GM19328 (cell line): ENCODE data around the gene SPIN2B.
A peak's percentile ranks its signal among the peaks of the same experiment; 100 is the strongest.
"Not testable (repeated sequence)": the region's sequence is repeated elsewhere in the genome, so short reads cannot be mapped to it uniquely, and the experiment has no call there.

ENCODE experiments used
- ATAC-seq: cut with Tn5 transposase; IDR thresholded peaks from one replicate; pipeline ENCODE4 v1.9.1; 2021; ENCODE audit warnings: mild to moderate bottlenecking, moderate library complexity; ENCODE audit not compliant: unreplicated experiment

Gene SPIN2B

DNA sequence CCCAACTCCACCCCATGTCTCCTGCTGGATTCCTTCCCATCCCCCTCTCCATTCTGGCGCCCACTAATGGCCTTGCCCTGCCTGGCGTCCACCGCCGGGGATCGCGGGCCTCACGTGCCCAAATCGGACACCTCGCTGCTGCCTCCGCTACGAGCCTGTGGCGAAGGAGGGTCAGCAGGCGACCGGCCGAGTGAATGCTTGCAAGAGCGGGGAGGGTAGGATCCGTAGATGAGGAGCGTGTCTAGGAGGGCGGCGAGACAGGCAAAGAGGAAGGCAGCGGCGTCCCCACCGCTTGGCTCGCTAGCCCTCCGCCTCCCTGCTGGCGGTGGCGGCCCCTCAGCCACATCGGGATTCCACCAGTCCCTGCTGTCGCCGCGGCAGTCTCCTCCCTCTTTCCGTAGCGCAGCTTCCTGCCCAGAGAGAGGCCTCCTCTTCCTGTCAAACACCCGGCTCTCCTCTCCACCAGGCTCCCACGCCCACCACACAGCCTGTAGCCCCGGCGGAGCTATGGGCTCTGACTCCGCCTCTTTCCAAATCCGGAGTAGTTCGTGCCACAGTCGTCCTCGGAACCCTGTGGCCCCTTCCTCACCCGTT is at the start of gene SPIN2B:
Gene SPIN2B (minus strand): TSS at position 387 of the 594 bp plus-strand sequence.
- peak; percentile 100 for ATAC-seq

DNA sequence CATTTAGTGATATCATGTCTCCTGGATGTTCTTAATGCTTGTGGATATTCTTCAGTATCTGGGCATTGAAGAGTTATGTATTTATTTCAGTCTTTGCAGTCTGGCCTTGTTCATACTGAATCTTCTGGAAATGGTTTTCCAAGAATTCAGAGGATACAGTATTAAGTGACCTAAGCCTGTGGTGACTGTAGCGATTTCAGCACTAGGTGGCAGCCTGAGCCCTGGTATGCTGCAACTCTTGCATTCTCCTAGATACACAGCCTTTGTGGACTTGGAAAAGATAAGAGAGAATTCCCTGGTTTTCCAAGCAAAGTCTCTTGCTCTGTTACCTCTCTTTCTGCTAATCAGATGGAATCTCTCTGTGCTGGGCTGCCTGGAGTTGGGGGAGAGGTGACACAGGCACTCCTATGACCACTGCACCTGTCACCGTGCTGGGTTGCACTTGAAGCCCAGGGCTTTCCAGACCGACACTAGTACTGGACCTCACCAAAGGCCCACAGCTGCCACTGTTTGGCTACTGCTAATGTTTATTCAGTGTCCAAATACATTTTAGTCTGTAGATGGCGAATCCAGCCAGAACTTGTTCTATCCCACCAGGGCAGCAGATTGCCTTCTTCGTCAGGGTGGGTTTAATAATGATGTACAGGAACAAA is 35.2 kb upstream of the SPIN2B start:
- ATAC-seq, result no peak

DNA sequence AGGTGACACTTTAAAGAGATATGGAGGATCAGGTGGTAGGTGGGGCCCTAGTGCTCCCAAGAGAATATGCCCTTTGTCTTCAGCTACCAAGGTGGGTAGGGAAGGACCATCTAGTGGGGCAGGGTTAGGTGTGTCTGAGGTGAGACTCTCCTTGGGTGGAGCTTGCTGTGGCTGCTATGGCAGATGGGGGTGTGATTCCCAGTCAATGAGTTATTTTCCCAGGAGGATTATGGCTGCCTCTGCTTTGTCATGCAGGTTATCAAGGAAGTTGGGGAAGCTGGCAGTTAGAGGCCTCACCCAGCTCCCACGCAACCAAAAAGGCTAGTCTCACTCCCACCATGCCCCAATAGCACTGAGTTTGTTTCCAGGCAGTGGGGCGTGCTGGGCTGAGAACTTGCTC is 33.8 kb upstream of the SPIN2B start:
- ATAC-seq, result no peak

DNA sequence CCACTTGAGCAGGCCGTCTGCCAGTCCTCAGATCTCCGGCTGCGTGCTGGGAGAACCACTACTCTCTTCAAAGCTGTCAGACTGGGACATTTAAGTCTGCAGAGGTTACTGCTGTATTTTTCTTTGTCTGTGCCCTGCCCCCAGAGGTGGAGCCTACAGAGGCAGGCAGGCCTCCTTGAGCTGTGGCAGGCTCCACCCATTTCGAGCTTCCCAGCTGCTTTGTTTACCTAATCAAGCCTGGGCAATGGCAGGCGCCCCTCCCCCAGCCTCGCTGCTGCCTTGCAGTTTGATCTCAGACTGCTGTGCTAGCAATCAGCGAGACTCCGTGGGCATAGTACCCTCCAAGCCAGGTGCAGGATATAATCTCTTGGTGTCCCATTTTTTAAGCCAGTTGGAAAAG is 30.9 kb upstream of the SPIN2B start:
- ATAC-seq, result not testable (repeated sequence)

DNA sequence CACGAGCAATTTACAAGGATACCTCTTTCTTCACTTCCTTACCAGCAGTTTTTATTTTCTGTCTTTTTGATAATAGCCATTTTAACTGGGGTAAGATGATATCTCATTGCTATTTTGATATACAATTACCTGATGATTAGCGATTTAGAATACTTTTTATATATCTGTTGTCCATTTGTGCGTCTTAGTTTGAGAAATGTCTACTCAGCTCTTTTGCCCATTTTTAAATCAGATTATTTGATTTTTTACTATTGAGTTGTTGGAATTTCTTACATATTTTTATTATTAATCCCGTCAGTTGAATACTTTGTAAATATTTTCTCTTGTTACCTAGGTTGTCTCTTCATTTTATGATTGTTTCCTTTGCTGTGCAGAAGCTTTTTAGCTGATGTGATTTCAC is 17.3 kb upstream of the SPIN2B start:
- ATAC-seq, result no peak

DNA sequence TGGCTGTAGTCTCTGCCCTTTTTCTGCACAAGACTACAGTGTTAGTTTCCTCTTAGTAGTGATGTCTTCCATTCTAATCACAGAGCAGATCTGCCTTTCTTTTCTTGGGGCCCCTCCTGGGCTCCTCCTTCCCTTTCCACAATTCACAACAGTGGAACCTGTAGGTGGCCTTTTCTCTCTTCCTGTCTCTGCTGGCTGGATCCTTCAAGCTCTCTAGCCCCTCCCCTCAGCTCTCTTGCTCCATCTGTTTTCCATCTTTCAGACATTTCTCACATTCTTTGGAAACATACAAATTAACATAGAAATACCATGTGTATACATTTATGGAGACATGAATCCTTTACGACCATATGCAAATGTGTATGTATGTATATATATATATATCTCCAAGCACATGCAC is 16.2 kb upstream of the SPIN2B start:
- no peak for ATAC-seq

DNA sequence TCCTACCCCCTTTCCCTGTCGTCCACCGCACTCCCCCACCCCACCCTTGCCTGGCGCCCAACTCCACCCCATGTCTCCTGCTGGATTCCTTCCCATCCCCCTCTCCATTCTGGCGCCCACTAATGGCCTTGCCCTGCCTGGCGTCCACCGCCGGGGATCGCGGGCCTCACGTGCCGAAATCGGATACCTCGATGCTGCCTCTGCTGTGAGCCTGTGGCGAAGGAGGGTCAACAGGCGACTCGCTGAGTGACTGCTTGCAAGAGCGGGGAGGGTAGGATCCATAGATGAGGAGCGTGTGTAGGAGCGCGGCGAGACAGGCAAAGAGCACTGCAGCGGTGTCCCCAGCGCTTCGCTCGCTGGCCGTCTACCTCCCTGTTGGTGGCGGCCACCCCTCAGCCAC is 15.7 kb upstream of the SPIN2B start, which contains the start of gene SPIN2A:
Gene SPIN2A (minus strand): TSS at position 325 of the 400 bp plus-strand sequence. CDS start 800 bp downstream, outside the sequence.
- ATAC-seq, result not testable (repeated sequence)

DNA sequence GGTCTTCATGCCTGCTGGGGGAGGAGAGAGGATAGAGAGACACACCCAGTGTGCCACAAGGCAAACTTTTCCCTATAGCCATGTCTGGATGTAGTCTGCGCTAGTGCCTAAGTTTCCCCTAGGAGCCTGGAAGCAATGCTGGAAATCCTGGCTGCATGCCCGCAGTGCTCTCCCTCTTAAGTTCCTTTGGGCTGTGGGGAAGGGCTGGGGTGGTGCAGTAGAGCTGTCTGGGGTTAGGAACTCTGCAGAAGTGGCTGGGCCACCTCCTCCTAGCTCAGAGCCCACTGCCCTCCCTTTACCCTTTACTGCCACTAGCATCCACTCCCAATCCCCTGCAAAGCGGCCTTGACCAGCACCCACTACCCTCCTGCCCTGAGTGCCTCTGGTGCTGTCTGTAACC is 15.2 kb upstream of the SPIN2B start:
- not testable (repeated sequence) for ATAC-seq

DNA sequence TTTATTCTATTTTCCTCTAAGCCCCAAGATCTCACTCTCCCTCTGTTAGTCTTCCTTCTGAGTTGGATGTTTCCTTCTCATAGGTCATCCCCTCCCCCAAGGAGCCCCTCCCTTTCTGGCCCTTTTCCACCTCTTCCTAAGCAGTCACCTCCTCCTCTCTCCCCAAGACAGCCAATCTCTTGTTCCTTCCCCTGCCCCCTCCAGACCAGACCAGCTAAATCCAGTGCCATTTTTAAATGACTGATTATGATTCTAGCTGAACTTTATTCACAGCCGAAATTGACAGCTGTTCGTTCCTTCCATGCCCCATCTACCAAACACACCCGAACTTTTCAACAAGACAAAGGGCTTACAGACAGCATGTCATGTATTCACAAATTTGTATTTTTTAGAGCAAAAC is 13.9 kb upstream of the SPIN2B start:
- no peak for ATAC-seq

DNA sequence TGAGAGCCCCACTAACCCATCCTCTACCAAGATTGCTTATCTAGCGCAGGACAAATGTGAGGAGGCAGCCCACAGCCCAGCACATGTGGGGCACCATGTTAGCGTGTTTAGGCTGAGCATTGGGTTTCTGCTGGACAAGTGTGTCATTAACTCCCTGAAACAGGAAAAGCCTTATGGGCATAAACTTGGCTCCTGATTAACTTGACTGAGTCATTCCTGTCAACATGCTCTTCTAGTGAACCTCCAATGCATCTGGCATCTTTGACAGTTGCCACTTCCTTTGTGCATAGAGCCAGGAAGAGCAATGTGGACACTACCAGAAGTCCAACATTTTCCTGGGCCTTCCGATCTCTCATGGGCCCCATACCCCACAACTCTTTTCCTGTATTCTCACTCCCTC is 13.4 kb upstream of the SPIN2B start:
- ATAC-seq, result no peak

DNA sequence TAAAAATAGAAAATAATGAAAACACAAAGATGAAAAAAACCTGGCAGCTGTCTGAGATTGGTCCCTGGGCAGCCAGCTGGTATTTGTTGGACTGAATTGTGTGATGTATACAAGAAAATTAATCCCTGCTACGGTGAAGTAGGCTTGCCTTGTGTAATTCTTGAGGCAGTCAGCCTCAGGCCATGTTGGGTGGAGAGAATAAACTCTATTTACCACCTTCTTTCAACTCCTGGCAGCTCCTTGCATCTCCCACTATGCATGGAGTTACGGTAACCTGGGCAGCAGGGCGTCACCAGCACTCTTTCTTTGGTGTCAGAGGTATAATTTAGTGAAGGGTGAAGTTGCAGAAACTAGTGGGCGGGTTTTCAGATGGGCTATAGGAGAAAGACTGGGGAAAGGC is 12.4 kb upstream of the SPIN2B start:
- ATAC-seq, result no peak

DNA sequence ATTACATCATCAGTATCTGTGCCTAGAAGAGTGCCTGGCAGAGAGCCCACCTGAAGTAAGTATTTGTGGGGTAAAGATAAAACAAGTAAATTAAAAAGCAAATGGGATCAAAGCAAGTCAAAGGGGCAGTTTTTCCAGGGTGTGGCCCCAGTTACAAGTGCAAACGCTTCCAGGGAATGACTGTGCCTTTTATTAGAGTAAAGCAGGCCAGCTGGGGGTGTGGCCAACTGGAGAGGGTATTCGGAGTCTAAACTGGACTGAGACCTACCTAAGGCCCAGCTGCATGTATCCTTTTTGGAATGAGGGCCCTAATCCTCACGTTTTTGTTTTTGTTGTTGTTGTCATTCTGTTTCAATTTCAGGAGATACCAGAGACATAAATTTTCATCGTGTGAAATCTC is 11.9 kb upstream of the SPIN2B start:
- not testable (repeated sequence) for ATAC-seq

DNA sequence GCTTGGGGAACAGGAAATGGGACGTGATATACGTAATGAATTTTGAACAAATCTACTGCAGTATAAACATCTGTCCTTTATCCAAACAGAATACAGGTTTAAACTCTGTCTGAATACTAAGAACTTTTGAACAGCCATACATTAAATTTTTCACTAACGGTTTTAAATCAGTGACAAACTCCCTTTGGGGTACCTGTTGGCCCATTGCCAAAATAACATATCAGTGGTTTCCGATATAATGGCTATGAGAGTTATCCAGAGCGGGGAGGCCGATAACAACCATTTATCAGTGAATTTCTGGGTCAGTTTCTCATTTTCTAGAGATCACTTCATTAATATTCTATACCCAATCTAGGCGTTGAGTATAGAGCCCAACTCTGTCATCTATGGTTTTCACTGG is 10.7 kb upstream of the SPIN2B start:
- no peak for ATAC-seq

DNA sequence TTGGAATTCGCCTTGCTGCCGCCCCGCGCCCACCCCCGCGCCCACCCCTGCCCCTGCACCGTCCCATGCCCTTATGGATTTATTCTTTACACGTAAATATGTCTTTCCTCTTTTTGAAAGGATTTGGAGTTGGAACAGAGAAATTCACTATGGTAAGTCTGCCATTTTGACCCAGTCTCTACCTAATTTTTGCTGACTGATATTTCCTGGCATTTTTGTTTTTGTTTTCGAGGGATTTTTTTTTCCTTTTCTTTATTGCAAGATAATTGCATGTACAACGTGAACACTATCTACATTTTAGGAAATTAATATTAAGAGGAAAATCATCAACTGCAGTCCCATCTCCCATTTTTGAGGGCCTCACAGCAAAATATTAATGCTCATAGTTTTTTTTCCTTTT is 468 bp upstream of the SPIN2B start:
- ATAC-seq, result no peak

DNA sequence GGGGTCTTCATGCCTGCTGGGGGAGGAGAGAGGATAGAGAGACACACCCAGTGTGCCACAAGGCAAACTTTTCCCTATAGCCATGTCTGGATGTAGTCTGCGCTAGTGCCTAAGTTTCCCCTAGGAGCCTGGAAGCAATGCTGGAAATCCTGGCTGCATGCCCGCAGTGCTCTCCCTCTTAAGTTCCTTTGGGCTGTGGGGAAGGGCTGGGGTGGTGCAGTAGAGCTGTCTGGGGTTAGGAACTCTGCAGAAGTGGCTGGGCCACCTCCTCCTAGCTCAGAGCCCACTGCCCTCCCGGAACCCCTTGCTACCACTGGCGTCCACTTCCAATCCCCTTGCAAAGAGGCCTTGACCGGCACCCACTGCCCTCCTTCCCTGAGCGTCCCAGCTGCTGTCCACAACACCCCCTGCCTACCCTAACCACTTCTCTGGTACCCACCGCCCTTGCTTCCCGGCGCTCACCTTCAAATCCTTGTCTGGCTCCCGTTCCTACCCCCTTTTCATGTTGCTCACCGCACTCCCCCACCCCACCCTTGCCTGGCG is 658 bp downstream of the SPIN2B start:
- ATAC-seq, result not testable (repeated sequence)

DNA sequence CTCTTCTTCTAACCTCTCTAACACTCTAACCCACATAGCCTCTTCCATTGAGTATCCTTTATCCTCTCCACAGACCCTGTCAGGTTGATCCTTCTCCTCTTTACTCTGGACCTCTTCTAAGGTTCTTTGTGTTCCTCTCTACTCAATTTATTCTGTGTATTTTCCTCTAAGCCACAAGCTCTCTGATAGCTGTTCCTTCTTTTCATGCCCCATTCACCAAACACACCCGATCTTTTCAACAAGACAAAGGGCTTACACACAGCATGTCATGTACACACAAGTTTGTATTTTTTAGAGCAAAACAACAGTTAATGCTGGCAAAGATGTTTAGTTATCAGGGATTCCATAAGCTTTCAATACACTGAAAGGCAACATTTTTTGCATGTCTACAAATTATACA is 1.9 kb downstream of the SPIN2B start:
- no peak for ATAC-seq

DNA sequence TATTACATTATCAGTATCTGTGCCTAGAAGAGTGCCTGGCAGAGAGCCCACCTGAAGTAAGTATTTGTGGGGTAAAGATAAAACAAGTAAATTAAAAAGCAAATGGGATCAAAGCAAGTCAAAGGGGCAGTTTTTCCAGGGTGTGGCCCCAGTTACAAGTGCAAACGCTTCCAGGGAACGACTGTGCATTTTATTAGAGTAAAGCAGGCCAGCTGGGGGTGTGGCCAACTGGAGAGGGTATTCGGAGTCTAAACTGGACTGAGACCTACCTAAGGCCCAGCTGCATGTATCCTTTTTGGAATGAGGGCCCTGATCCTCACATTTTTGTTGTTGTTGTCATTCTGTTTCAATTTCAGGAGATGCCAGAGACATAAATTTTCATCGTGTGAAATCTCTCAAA is 3.8 kb downstream of the SPIN2B start:
- not testable (repeated sequence) for ATAC-seq

DNA sequence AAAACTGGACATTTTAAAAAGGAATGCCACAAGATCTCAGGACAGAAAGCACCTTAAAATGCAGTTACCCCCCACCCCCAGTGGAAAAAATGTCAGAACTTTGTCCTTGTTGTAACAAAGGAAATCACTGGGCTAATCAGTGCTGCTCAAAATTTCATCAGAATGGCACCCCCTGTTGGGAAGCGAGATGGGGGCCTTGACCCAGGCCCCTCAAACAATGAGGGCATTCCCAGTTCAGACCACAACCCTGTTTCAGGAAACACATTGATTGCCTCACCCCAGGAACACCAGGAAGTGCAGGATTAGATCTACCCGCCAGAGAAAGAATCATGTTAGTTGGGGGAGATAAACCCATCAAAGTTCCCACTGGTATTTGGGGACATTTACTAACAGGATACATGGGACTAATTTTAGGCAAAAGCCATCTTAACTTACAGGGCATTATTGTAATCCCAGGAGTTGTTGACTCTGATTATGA is 16.4 kb downstream of the SPIN2B start:
- no peak for ATAC-seq

DNA sequence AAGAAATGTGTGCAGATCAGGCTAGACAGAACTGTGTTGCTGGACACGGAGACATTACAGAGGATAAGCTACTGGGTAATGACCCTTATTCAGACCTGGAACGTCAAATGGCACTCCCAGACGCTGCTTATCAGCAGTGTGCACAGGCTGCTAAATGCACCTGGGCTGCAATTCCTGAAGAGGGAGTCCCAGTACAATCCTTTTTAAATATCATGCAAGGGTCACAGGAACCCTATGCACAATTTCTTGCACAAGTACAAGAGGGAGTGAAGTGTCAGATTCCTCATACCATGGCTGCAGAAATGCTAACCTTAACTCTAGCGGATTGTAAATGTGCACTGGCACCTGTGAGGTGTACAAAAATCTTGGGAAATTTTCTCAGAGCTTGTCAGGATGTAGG is 16.9 kb downstream of the SPIN2B start:
- no peak for ATAC-seq

DNA sequence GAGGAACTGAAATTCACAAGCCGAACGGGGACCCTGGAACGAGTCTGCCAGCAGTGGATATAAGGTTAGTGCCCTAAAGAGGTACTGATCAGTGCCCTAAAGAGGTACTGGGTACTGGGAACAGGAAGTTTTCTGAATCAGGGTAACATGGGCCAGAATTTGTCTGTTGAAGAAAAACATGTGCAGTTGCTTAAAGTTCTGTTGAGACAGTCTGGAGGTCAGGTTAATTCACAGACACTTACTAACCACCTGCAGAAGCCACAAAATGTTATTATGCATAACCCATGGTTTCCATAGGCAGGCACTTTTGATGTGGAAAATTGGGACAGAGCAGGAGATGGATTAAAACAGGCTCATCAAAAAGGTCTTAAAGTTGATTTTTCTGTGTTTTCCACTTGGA is 17.9 kb downstream of the SPIN2B start:
- ATAC-seq, result no peak

DNA sequence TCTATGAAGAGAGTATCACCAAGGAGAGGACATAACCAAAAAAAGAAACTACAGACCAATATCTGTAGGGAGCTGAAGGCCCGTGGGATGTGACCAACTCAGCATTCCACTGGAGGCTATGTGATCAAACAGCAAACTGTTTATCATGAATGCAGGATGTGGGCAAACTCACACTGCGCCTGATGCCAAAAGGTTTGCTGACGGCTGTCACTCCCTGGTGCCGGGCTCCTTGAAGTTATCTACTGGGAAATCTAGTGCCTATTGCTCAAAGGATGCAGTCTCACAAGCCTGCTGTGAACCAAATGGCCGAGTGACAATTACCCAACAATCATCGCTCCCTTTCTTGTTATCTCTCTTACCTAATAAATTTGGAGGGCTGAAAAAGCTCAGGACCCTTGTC is 18.4 kb downstream of the SPIN2B start:
- not testable (repeated sequence) for ATAC-seq

DNA sequence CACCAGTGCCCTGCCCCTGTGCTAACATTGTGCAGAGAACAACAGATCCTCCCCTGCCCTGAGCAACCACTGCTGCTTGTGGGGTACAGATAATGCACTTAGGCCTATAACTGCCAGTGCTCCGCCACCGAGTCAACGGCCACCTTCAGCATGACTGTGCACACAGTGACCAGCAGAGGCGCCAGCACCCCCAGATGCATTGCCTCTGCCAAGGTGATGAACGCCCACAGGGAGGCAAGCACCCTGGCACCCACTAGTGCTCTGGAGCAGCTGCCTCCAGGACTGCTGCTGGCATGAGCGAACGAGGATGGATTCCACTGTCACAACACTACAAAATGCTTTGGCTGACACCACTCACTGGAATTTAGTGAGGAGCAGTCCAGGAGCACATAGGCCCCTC is 38.2 kb downstream of the SPIN2B start:
- no peak for ATAC-seq
